ENCODE results near the gene PCGF3.

PCGF3 gene

GRCh38 chr4:717601-718320, 12.1 kb downstream of the PCGF3 start:
- H3K9ac ChIP-seq (ENCODE audit: low read length): no peak overlapping the region
- H3K9me3 ChIP-seq (ENCODE audit: control insufficient read depth, low read length): no peaks in the 10 kb centered on the region
- no peaks in the 10 kb centered on the region for H3K36me3 ChIP-seq (ENCODE audit: control insufficient read depth, insufficient read depth, low read length)
- H3K4me3 ChIP-seq (ENCODE audit: low read length): no peak overlapping the region
- H3K4me1 ChIP-seq (ENCODE audit: control insufficient read depth, insufficient read depth, low read length): peaks cover 14% of the 10 kb centered on the region
- H3K27me3 ChIP-seq (ENCODE audit: control insufficient read depth, insufficient read depth, low read length): no peaks in the 10 kb centered on the region

GRCh38 chr4:718460-718859, 12.8 kb downstream of the PCGF3 start:
- no peaks in the 10 kb centered on the region for H3K36me3 ChIP-seq (ENCODE audit: control insufficient read depth, insufficient read depth, low read length)

GRCh38 chr4:720111-720860, 14.7 kb downstream of the PCGF3 start:
- Histone ChIP-seq H3K9ac (ENCODE audit: low read length) (no peak overlapping the region), H3K4me3 (ENCODE audit: low read length) (no peak overlapping the region), H3K9me3 (ENCODE audit: control insufficient read depth, low read length) (no peaks in the 10 kb centered on the region), H3K27me3 (ENCODE audit: control insufficient read depth, insufficient read depth, low read length) (no peaks in the 10 kb centered on the region), H3K36me3 (ENCODE audit: control insufficient read depth, insufficient read depth, low read length) (no peaks in the 10 kb centered on the region), H3K4me1 (ENCODE audit: control insufficient read depth, insufficient read depth, low read length) (peaks cover 26% of the 10 kb centered on the region)

More at GRCh38 chr4:718460-718859, 12.8 kb downstream of the PCGF3 start:
- no peak overlapping the region for H3K4me3 ChIP-seq (ENCODE audit: low read length)
- H3K4me1 ChIP-seq (ENCODE audit: control insufficient read depth, insufficient read depth, low read length): peaks cover 14% of the 10 kb centered on the region
- no peak overlapping the region for H3K9ac ChIP-seq (ENCODE audit: low read length)
- H3K27me3 ChIP-seq (ENCODE audit: control insufficient read depth, insufficient read depth, low read length): no peaks in the 10 kb centered on the region
- H3K9me3 ChIP-seq (ENCODE audit: control insufficient read depth, low read length): no peaks in the 10 kb centered on the region

GRCh38 chr4:721261-722168, 15.9 kb downstream of the PCGF3 start:
- Histone ChIP-seq H3K9ac (ENCODE audit: low read length) (no peak overlapping the region), H3K4me3 (ENCODE audit: low read length) (no peak overlapping the region), H3K27me3 (ENCODE audit: control insufficient read depth, insufficient read depth, low read length) (no peaks in the 10 kb centered on the region), H3K9me3 (ENCODE audit: control insufficient read depth, low read length) (no peaks in the 10 kb centered on the region), H3K4me1 (ENCODE audit: control insufficient read depth, insufficient read depth, low read length) (peaks cover 26% of the 10 kb centered on the region), H3K36me3 (ENCODE audit: control insufficient read depth, insufficient read depth, low read length) (no peaks in the 10 kb centered on the region)

GRCh38 chr4:722169-722725, 16.6 kb downstream of the PCGF3 start:
- H3K4me1 ChIP-seq (ENCODE audit: control insufficient read depth, insufficient read depth, low read length): peaks cover 25% of the 10 kb centered on the region
- H3K4me3 ChIP-seq (ENCODE audit: low read length): no peak overlapping the region
- no peak overlapping the region for H3K9ac ChIP-seq (ENCODE audit: low read length)
- H3K27me3 ChIP-seq (ENCODE audit: control insufficient read depth, insufficient read depth, low read length): no peaks in the 10 kb centered on the region
- no peaks in the 10 kb centered on the region for H3K36me3 ChIP-seq (ENCODE audit: control insufficient read depth, insufficient read depth, low read length)
- no peaks in the 10 kb centered on the region for H3K9me3 ChIP-seq (ENCODE audit: control insufficient read depth, low read length)

GRCh38 chr4:722851-723360, 17.3 kb downstream of the PCGF3 start:
- Histone ChIP-seq H3K36me3 (ENCODE audit: control insufficient read depth, insufficient read depth, low read length) (no peaks in the 10 kb centered on the region), H3K9ac (ENCODE audit: low read length) (no peak overlapping the region), H3K4me3 (ENCODE audit: low read length) (no peak overlapping the region), H3K27me3 (ENCODE audit: control insufficient read depth, insufficient read depth, low read length) (no peaks in the 10 kb centered on the region), H3K9me3 (ENCODE audit: control insufficient read depth, low read length) (no peaks in the 10 kb centered on the region), H3K4me1 (ENCODE audit: control insufficient read depth, insufficient read depth, low read length) (peaks cover 23% of the 10 kb centered on the region)

GRCh38 chr4:723751-724530, 18.3 kb downstream of the PCGF3 start:
- Histone ChIP-seq H3K27me3 (ENCODE audit: control insufficient read depth, insufficient read depth, low read length) (no peaks in the 10 kb centered on the region), H3K4me3 (ENCODE audit: low read length) (no peak overlapping the region), H3K36me3 (ENCODE audit: control insufficient read depth, insufficient read depth, low read length) (no peaks in the 10 kb centered on the region), H3K4me1 (ENCODE audit: control insufficient read depth, insufficient read depth, low read length) (peaks cover 23% of the 10 kb centered on the region), H3K9me3 (ENCODE audit: control insufficient read depth, low read length) (no peaks in the 10 kb centered on the region), H3K9ac (ENCODE audit: low read length) (no peak overlapping the region)

- Histone ChIP-seq H3K4me3 (ENCODE audit: low read length) (no peak overlapping the region), H3K9ac (ENCODE audit: low read length) (no peak overlapping the region), H3K36me3 (ENCODE audit: control insufficient read depth, insufficient read depth, low read length) (no peaks in the 10 kb centered on the region), H3K4me1 (ENCODE audit: control insufficient read depth, insufficient read depth, low read length) (peaks cover 23% of the 10 kb centered on the region), H3K9me3 (ENCODE audit: control insufficient read depth, low read length) (no peaks in the 10 kb centered on the region), H3K27me3 (ENCODE audit: control insufficient read depth, insufficient read depth, low read length) (no peaks in the 10 kb centered on the region)
These were observed 20.0 kb downstream of the PCGF3 start for GRCh38 chr4:725391-726234.

- no peak overlapping the region for H3K9ac ChIP-seq (ENCODE audit: low read length)
These were observed 20.7 kb downstream of the PCGF3 start for GRCh38 chr4:726235-726787.

GRCh38 chr4:726838-727237, 21.2 kb downstream of the PCGF3 start:
- peaks cover 14% of the 10 kb centered on the region for H3K4me1 ChIP-seq (ENCODE audit: control insufficient read depth, insufficient read depth, low read length)
- no peak overlapping the region for H3K9ac ChIP-seq (ENCODE audit: low read length)
- no peaks in the 10 kb centered on the region for H3K9me3 ChIP-seq (ENCODE audit: control insufficient read depth, low read length)
- H3K36me3 ChIP-seq (ENCODE audit: control insufficient read depth, insufficient read depth, low read length): no peaks in the 10 kb centered on the region
- H3K4me3 ChIP-seq (ENCODE audit: low read length): no peak overlapping the region
- H3K27me3 ChIP-seq (ENCODE audit: control insufficient read depth, insufficient read depth, low read length): no peaks in the 10 kb centered on the region

More at GRCh38 chr4:726235-726787, 20.7 kb downstream of the PCGF3 start:
- H3K9me3 ChIP-seq (ENCODE audit: control insufficient read depth, low read length): no peaks in the 10 kb centered on the region
- H3K36me3 ChIP-seq (ENCODE audit: control insufficient read depth, insufficient read depth, low read length): no peaks in the 10 kb centered on the region
- H3K4me1 ChIP-seq (ENCODE audit: control insufficient read depth, insufficient read depth, low read length): peaks cover 20% of the 10 kb centered on the region
- H3K4me3 ChIP-seq (ENCODE audit: low read length): no peak overlapping the region
- H3K27me3 ChIP-seq (ENCODE audit: control insufficient read depth, insufficient read depth, low read length): no peaks in the 10 kb centered on the region

All from mucosa of stomach (tissue), 1 donor.